HEK293 (cell line): ENCODE results near the gene NUP43.
"Not testable (repeated sequence)": the region's sequence is repeated elsewhere in the genome, so short reads cannot be mapped to it uniquely, and the experiment has no call there.

Experiments used
- RBAK ChIP-seq: fragments of 450-650 bp; formaldehyde crosslinking; IDR thresholded peaks from 2 replicates; pipeline ENCODE4 v1.5.1; 2016; ENCODE audit warnings: missing biosample characterization, missing genetic modification characterization
- TF ChIP-seq, protein P1 (sequence below): fragments of 450-650 bp; formaldehyde crosslinking; IDR thresholded peaks from 2 replicates; pipeline ENCODE4 v1.5.1; 2016; ENCODE audit warnings: missing biosample characterization, missing genetic modification characterization

DNA sequence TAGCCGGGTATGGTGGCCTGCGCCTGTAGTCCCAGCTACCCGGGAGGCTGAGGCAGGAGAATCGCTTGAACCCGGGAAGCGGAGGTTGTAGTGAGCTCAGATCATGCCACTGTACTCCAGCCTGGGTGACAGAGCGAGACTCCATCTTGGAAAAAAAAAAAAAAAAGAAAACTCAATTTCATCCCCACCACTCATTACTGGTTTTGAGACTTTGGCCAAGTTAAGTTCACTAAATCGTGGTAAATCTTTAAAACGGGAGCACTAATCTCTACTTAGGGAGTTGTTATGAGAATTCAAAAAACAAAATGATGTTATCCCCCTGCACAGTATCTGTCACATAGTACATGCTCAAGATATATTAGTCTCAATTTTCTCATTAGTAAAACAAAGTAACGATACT is 1.1 kb downstream of the NUP43 start:
- TF ChIP-seq RBAK (tag by site-specific recombination) = not testable (repeated sequence)
- TF ChIP-seq, protein P1, sequence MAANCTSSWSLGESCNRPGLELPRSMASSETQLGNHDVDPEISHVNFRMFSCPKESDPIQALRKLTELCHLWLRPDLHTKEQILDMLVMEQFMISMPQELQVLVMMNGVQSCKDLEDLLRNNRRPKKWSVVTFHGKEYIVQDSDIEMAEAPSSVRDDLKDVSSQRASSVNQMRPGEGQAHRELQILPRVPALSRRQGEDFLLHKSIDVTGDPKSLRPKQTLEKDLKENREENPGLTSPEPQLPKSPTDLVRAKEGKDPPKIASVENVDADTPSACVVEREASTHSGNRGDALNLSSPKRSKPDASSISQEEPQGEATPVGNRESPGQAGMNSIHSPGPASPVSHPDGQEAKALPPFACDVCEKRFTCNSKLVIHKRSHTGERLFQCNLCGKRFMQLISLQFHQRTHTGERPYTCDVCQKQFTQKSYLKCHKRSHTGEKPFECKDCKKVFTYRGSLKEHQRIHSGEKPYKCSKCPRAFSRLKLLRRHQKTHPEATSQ (tag by site-specific recombination) = not testable (repeated sequence)
